ENCODE data around the gene MACROD1.
A peak's percentile ranks its signal among the peaks of the same experiment; 100 is the strongest.

GRCh38 chr11:64204464-64204989 is 38.6 kb upstream of the MACROD1 start:
- no peak for TF ChIP-seq POLR2A (IDR thresholded peaks at IDR 0.05)
- TF ChIP-seq CTCF (IDR thresholded peaks at IDR 0.05), result peak; percentile 31 to 51 (median 48)
- no peak for TF ChIP-seq EP300 (IDR thresholded peaks at IDR 0.05)
